DOHH2 (cell line): ENCODE data around the gene RBFOX1.

Experiments used
- H3F3A ChIP-seq: fragments of 200-600 bp; sonication (generic), shearing (Covaris generic); 2 replicates; pipeline ENCODE4 v1.6.0; 2016; ENCODE audit warnings: antibody characterized with exemption, mild to moderate bottlenecking; ENCODE audit not compliant: control insufficient read depth, insufficient read depth
- H3K27ac ChIP-seq: fragments of 200-600 bp; sonication (generic); 2 replicates; pipeline ENCODE4 v1.5.1; 2014; ENCODE audit warnings: low read depth, mild to moderate bottlenecking, low read length, moderate library complexity
- H3K27me3 ChIP-seq: fragments of 200-600 bp; sonication (generic); 2 replicates; pipeline ENCODE4 v1.6.1; 2014; ENCODE audit warnings: mild to moderate bottlenecking, low read length, mixed read lengths; ENCODE audit not compliant: control insufficient read depth
- H3K36me3 ChIP-seq: fragments of 200-600 bp; sonication (generic); 2 replicates; pipeline ENCODE4 v1.6.1; 2014; ENCODE audit warnings: mild to moderate bottlenecking, low read length, moderate library complexity, mixed read lengths; ENCODE audit not compliant: control insufficient read depth
- H3K4me1 ChIP-seq: fragments of 200-600 bp; sonication (generic); 2 replicates; pipeline ENCODE4 v1.6.1; 2014; ENCODE audit warnings: mild to moderate bottlenecking, low read length, mixed read lengths; ENCODE audit not compliant: control insufficient read depth
- H3K4me2 ChIP-seq: fragments of 200-600 bp; sonication (generic); 2 replicates; pipeline ENCODE4 v1.6.0; 2014; ENCODE audit warnings: mild to moderate bottlenecking, low read length, moderate library complexity
- H3K4me3 ChIP-seq: fragments of 200-600 bp; sonication (generic); 2 replicates; pipeline ENCODE4 v1.5.1; 2014; ENCODE audit warnings: mild to moderate bottlenecking, low read length, mixed read lengths
- H3K79me2 ChIP-seq: fragments of 200-600 bp; sonication (generic); 2 replicates; pipeline ENCODE4 v1.6.1; 2014; ENCODE audit warnings: mild to moderate bottlenecking, low read length, mixed read lengths; ENCODE audit not compliant: control insufficient read depth
- H3K9me2 ChIP-seq: fragments of 200-600 bp; sonication (generic); replicated peaks from 2 replicates; pipeline ENCODE4 v1.6.1; 2014; ENCODE audit warnings: mild to moderate bottlenecking, low read length, mixed read lengths; ENCODE audit not compliant: control insufficient read depth
- H3K9me3 ChIP-seq: fragments of 200-600 bp; sonication (generic); 2 replicates; pipeline ENCODE4 v1.6.1; 2014; ENCODE audit warnings: antibody characterized with exemption, low read length, mixed read lengths; ENCODE audit not compliant: control insufficient read depth, insufficient read depth
- H4K20me1 ChIP-seq: fragments of 200-600 bp; sonication (generic); 2 replicates; pipeline ENCODE4 v1.6.0; 2014; ENCODE audit warnings: low read depth, mild to moderate bottlenecking, antibody characterized with exemption, low read length, moderate library complexity; ENCODE audit not compliant: control insufficient read depth, insufficient read depth
- CTCF ChIP-seq: fragments of 200-600 bp; sonication (generic); IDR thresholded peaks from one replicate; pipeline ENCODE4 v1.5.1; 2014; ENCODE audit warnings: antibody characterized with exemption, mild to moderate bottlenecking, low read depth, low read length; ENCODE audit not compliant: poor library complexity, severe bottlenecking
- EZH2phosphoT487 ChIP-seq: fragments of 200-600 bp; sonication (generic); IDR thresholded peaks from 2 replicates; pipeline ENCODE4 v1.6.1; 2017; ENCODE audit warnings: borderline replicate concordance, mild to moderate bottlenecking, antibody characterized with exemption, low read length, moderate library complexity, mixed read lengths

The RBFOX1 gene

GRCh38 chr16:7714775-7715174 is 382.1 kb downstream of the RBFOX1 start:
- Histone ChIP-seq H3K9me3 (no peaks in the 10 kb centered on the region), H4K20me1 (no peaks in the 10 kb centered on the region), H3K9me2 (no peaks in the 10 kb centered on the region), H3K79me2 (no peaks in the 10 kb centered on the region), H3K4me3 (no peak overlapping the region), H3K4me1 (no peaks in the 10 kb centered on the region), H3K4me2 (no peak overlapping the region), H3K27ac (no peak overlapping the region), H3K27me3 (no peaks in the 10 kb centered on the region), H3F3A (no peaks in the 10 kb centered on the region), H3K36me3 (no peaks in the 10 kb centered on the region)
- no peak for TF ChIP-seq EZH2phosphoT487
- no peak for TF ChIP-seq CTCF

- H3K4me3 ChIP-seq: no peak overlapping the region
Observed at GRCh38 chr16:7716660-7717550, 384.3 kb downstream of the RBFOX1 start.

GRCh38 chr16:7722761-7723160 is 390.1 kb downstream of the RBFOX1 start:
- Histone ChIP-seq H3K9me2 (no peaks in the 10 kb centered on the region), H3K4me3 (no peak overlapping the region), H3K36me3 (no peaks in the 10 kb centered on the region), H3K27me3 (no peaks in the 10 kb centered on the region), H4K20me1 (no peaks in the 10 kb centered on the region), H3F3A (no peaks in the 10 kb centered on the region), H3K4me2 (no peak overlapping the region), H3K27ac (no peak overlapping the region), H3K4me1 (no peaks in the 10 kb centered on the region), H3K9me3 (no peaks in the 10 kb centered on the region), H3K79me2 (no peaks in the 10 kb centered on the region)
- TF ChIP-seq CTCF (no peak), EZH2phosphoT487 (no peak)

More at GRCh38 chr16:7716660-7717550, 384.3 kb downstream of the RBFOX1 start:
- Histone ChIP-seq H3F3A (no peaks in the 10 kb centered on the region), H4K20me1 (no peaks in the 10 kb centered on the region), H3K4me1 (no peaks in the 10 kb centered on the region), H3K27me3 (no peaks in the 10 kb centered on the region), H3K27ac (no peak overlapping the region), H3K9me2 (no peaks in the 10 kb centered on the region), H3K79me2 (no peaks in the 10 kb centered on the region), H3K36me3 (no peaks in the 10 kb centered on the region), H3K4me2 (no peak overlapping the region), H3K9me3 (no peaks in the 10 kb centered on the region)
- TF ChIP-seq CTCF: no peak
- TF ChIP-seq EZH2phosphoT487: no peak
